ENCODE data around the gene VOPP1. TPM values are rescaled to one million over a fixed set of nuclear protein-coding genes. Genes with fewer than 3 reads are reported as not detected.

The VOPP1 gene
- total and polyA plus RNA-seq, 2 donors (not counting 3 experiments of a cell fraction or from before 2014, with no cell fraction given): 85.6 to 154 TPM

- FAIRE-seq (no peak), DNase-seq (ENCODE audit: low read depth, low spot score) (no peak)
- TF ChIP-seq GATA2 (IDR thresholded peaks at IDR 0.05; ENCODE audit: insufficient read depth, insufficient read length, low read depth, low read length) (no peak), POLR2A (IDR thresholded peaks at IDR 0.05; ENCODE audit: low read depth, low read length) (no peak), EZH2 (IDR thresholded peaks at IDR 0.05; ENCODE audit: borderline replicate concordance, low read depth, low read length, severe bottlenecking) (no peak), MYC (IDR thresholded peaks at IDR 0.05; ENCODE audit: low read depth, low read length) (no peak), POLR2AphosphoS5 (IDR thresholded peaks at IDR 0.05; ENCODE audit: insufficient read depth, low read depth, low read length) (no peak), JUN (IDR thresholded peaks at IDR 0.05; ENCODE audit: borderline replicate concordance, insufficient read depth, insufficient read length, low read depth) (no peak), FOS (IDR thresholded peaks at IDR 0.05; ENCODE audit: borderline replicate concordance, insufficient read depth, low read length) (no peak)
- H3K27me3 ChIP-seq (ENCODE audit: control insufficient read depth in 2 of 2, insufficient read depth in 2 of 2, low read length in 2 of 2): no peaks in the 10 kb centered on the region
- no peaks in the 10 kb centered on the region for H3K9me1 ChIP-seq (replicated peaks; ENCODE audit: control insufficient read depth, extremely low read depth, insufficient read depth, low read length)
- H3K4me3 ChIP-seq (replicated peaks in 1 of 3; ENCODE audit: insufficient read depth in 1 of 3, low read depth in 1 of 3, low read length in 3 of 3): no peak overlapping the region
- ChIA-PET CTCF (interaction anchor here (1.4 to 1.6 kb wide), 2 partner anchors 11 to 20 kb away, joined by 4 read pairs; no protein-coding TSS in a partner anchor), POLR2A (no interaction called here)
- H2AFZ ChIP-seq (ENCODE audit: low read depth, low read length): no peak overlapping the region
- H3K4me1 ChIP-seq (ENCODE audit: control insufficient read depth, extremely low read depth, insufficient read depth, low read length): no peaks in the 10 kb centered on the region
- no peaks in the 10 kb centered on the region for H4K20me1 ChIP-seq (replicated peaks; ENCODE audit: control insufficient read depth, extremely low read depth, insufficient read depth, low read length)
- H3K36me3 ChIP-seq (ENCODE audit: control insufficient read depth in 2 of 2, extremely low read depth in 1 of 2, insufficient read depth in 2 of 2, low read length in 2 of 2): peaks cover 5 to 22% of the 10 kb centered on the region in 2 experiments
- dilution Hi-C loops (cut with MboI; ENCODE audit: extremely low pct_ligation_motif_present, low sequenced_read_pairs) (no loop called here), intact Hi-C loops (cut with micrococcal nuclease) (no loop called here)
- H3K9ac ChIP-seq (replicated peaks; ENCODE audit: extremely low read depth, insufficient read depth, low read length): no peak overlapping the region
- peaks cover 62% of the 10 kb centered on the region for H3K79me2 ChIP-seq (ENCODE audit: control insufficient read depth, insufficient read depth, low read length)
- no peaks in the 10 kb centered on the region for H3K9me3 ChIP-seq (replicated peaks; ENCODE audit: control insufficient read depth, insufficient read depth, low read length)
- no peak overlapping the region for H3K27ac ChIP-seq (ENCODE audit: insufficient read depth, low read depth, low read length)
- H3K4me2 ChIP-seq (ENCODE audit: insufficient read depth, low read length): no peak overlapping the region
- BruUV-seq (replicated peaks): no TSS peak
Measured at GRCh38 chr7:55521512-55521911, 50.8 kb downstream of the VOPP1 start.

- ChIA-PET CTCF (interaction anchor here (1.6 kb wide), 1 partner anchor 19 kb away, joined by 4 read pairs; no protein-coding TSS in a partner anchor), POLR2A (no interaction called here)
- no peaks in the 10 kb centered on the region for H3K27me3 ChIP-seq (ENCODE audit: control insufficient read depth in 2 of 2, insufficient read depth in 2 of 2, low read length in 2 of 2)
- intact Hi-C loops (cut with micrococcal nuclease) (no loop called here), dilution Hi-C loops (cut with MboI; ENCODE audit: extremely low pct_ligation_motif_present, low sequenced_read_pairs) (no loop called here)
- H3K36me3 ChIP-seq (ENCODE audit: control insufficient read depth in 2 of 2, extremely low read depth in 1 of 2, insufficient read depth in 2 of 2, low read length in 2 of 2): peaks cover 7 to 25% of the 10 kb centered on the region in 2 experiments
- no peaks in the 10 kb centered on the region for H3K9me1 ChIP-seq (replicated peaks; ENCODE audit: control insufficient read depth, extremely low read depth, insufficient read depth, low read length)
- H3K9ac ChIP-seq (replicated peaks; ENCODE audit: extremely low read depth, insufficient read depth, low read length): no peak overlapping the region
- no peak overlapping the region for H2AFZ ChIP-seq (ENCODE audit: low read depth, low read length)
- H3K4me2 ChIP-seq (ENCODE audit: insufficient read depth, low read length): no peak overlapping the region
- no peak for FAIRE-seq
- TF ChIP-seq JUN (IDR thresholded peaks at IDR 0.05; ENCODE audit: borderline replicate concordance, insufficient read depth, insufficient read length, low read depth) (no peak), FOS (IDR thresholded peaks at IDR 0.05; ENCODE audit: borderline replicate concordance, insufficient read depth, low read length) (no peak), EZH2 (IDR thresholded peaks at IDR 0.05; ENCODE audit: borderline replicate concordance, low read depth, low read length, severe bottlenecking) (no peak), GATA2 (IDR thresholded peaks at IDR 0.05; ENCODE audit: insufficient read depth, insufficient read length, low read depth, low read length) (no peak), MAX (IDR thresholded peaks at IDR 0.05; ENCODE audit: insufficient read depth, insufficient read length) (no peak), POLR2A (IDR thresholded peaks at IDR 0.05; ENCODE audit: low read depth, low read length) (no peak), MYC (IDR thresholded peaks at IDR 0.05; ENCODE audit: low read depth, low read length) (no peak), CTCF (IDR thresholded peaks at IDR 0.05; ENCODE audit: extremely low read depth in 1 of 2, insufficient read depth in 1 of 2, low read depth in 1 of 2, low read length in 2 of 2) (no peak), POLR2AphosphoS5 (IDR thresholded peaks at IDR 0.05; ENCODE audit: insufficient read depth, low read depth, low read length) (no peak)
- H3K27ac ChIP-seq (ENCODE audit: insufficient read depth, low read depth, low read length): no peak overlapping the region
- no peak overlapping the region for H3K4me3 ChIP-seq (replicated peaks in 1 of 3; ENCODE audit: insufficient read depth in 1 of 3, low read depth in 1 of 3, low read length in 3 of 3)
- no TSS peak for BruUV-seq (replicated peaks)
- no peaks in the 10 kb centered on the region for H3K9me3 ChIP-seq (replicated peaks; ENCODE audit: control insufficient read depth, insufficient read depth, low read length)
- no peak for DNase-seq (ENCODE audit: low read depth, low spot score)
- no peaks in the 10 kb centered on the region for H4K20me1 ChIP-seq (replicated peaks; ENCODE audit: control insufficient read depth, extremely low read depth, insufficient read depth, low read length)
- H3K79me2 ChIP-seq (ENCODE audit: control insufficient read depth, insufficient read depth, low read length): peaks cover 53% of the 10 kb centered on the region
- no peaks in the 10 kb centered on the region for H3K4me1 ChIP-seq (ENCODE audit: control insufficient read depth, extremely low read depth, insufficient read depth, low read length)
Measured at GRCh38 chr7:55520426-55521140, 51.7 kb downstream of the VOPP1 start.
